ENCODE results near the gene CEP20. TPM values are rescaled to one million over a fixed set of nuclear protein-coding genes. Genes with fewer than 3 reads are reported as not detected.

Gene CEP20
- total RNA-seq, 2 experiments from 2014 or later, result 40.0 to 43.8 TPM

DNA sequence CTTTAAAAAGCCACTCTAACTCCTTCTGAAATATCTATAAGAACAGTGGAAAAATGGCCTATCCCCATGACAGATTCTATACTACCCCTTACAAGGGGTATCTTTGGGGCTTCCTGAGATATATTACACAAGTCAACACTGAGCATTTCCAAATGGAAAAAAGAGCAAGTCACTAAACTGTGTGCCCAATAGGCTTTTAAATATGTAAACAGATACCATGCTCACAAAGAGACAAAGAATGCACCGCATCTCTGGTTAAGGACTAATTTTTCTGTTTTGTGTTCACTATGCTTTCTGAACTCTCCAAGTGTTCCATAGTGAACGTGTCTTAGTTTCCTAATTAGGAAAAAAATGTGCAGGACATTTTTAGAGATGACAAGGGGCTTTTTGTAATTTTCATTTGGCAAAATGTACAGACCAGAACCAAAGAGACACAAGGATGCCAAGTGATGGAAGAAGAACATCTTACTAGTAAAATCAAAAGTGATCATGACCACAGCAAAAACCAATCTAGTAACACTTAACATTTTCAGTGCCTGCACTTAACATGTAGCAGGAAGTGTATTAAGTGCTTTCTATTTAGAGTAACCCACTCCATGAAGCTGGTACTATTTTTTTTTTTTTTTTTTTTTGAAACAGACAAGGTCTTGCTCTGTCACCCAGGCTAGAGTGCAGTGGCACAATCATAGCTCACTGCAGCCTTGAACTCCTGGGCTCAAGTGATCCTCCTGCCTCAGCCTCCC, 53.1 kb downstream of the CEP20 start:
- CTCF ChIA-PET, result interaction anchor here (0.7 kb wide), 1 partner anchor 12 kb away, joined by 3 read pairs; no protein-coding TSS in a partner anchor
- H3K36me3 Mint-ChIP-seq, result no peaks in the 10 kb centered on the region
- no peak for DNase-seq
- H3K4me3 Mint-ChIP-seq, result no peak overlapping the region
- intact Hi-C loops (cut with micrococcal nuclease), result no loop called here
- no peaks in the 10 kb centered on the region for H3K9me3 Mint-ChIP-seq
- no peaks in the 10 kb centered on the region for H3K27me3 Mint-ChIP-seq
- no peak overlapping the region for H3K27ac Mint-ChIP-seq
- POLR2A ChIA-PET, result no interaction called here
- H3K4me1 Mint-ChIP-seq (ENCODE audit: low read depth), result peaks cover 3% of the 10 kb centered on the region

DNA sequence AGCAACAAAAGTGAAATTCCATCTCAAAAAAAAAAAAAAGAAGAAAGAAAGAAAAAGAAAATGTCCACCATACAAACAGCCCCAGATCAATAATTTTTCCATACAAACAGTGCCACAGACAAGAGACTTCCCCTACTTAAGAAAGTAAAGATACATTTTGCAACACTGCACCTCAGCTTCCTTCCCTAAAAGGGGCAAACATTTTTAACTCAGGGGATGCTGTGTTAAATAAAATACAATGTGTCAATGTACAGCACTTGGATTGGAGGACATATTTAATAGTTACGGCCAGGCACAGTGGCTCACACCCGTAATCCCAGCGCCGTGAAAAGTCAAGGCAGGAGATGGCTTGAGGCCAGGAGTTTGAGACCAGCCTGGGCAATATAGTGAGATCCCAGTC, 53.9 kb downstream of the CEP20 start:
- intact Hi-C loops (cut with micrococcal nuclease), result no loop called here
- Mint-ChIP-seq H3K27me3 (no peaks in the 10 kb centered on the region), H3K4me1 (ENCODE audit: low read depth) (peaks cover 3% of the 10 kb centered on the region), H3K4me3 (no peak overlapping the region), H3K27ac (no peak overlapping the region), H3K9me3 (no peaks in the 10 kb centered on the region), H3K36me3 (no peaks in the 10 kb centered on the region)
- no peak for DNase-seq
- ChIA-PET POLR2A (no interaction called here), CTCF (interaction anchor here (1.0 kb wide), 1 partner anchor 12 kb away, joined by 3 read pairs; no protein-coding TSS in a partner anchor)

DNA sequence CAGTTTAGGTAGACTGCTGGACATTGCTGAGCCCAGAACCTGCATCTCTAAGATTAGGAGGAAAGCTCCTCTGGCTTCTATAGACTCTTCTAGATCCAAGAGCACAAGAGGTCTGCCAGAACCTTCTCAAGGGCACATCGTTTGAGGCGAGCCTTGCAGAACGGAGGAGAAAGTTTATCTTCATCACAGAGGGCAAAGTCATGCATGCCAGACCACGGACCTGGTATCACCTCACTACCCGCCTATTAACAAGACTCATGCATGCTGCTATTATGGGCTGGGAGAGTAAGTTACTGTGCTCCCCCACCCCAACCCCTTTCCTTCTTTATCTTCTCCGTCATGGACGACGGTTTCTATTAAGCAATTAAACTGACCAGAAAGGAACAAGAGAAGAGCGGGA, 54.9 kb downstream of the CEP20 start:
- no peak overlapping the region for H3K4me3 Mint-ChIP-seq
- DNase-seq, result no peak
- H3K36me3 Mint-ChIP-seq, result no peaks in the 10 kb centered on the region
- no peaks in the 10 kb centered on the region for H3K27me3 Mint-ChIP-seq
- no peaks in the 10 kb centered on the region for H3K9me3 Mint-ChIP-seq
- CTCF ChIA-PET, result interaction anchor here (0.5 to 1.0 kb wide), 2 partner anchors 11 to 13 kb away, joined by 3 read pairs; no protein-coding TSS in a partner anchor
- H3K27ac Mint-ChIP-seq, result no peak overlapping the region
- peaks cover 3% of the 10 kb centered on the region for H3K4me1 Mint-ChIP-seq (ENCODE audit: low read depth)
- intact Hi-C loops (cut with micrococcal nuclease), result no loop called here
- POLR2A ChIA-PET, result no interaction called here

DNA sequence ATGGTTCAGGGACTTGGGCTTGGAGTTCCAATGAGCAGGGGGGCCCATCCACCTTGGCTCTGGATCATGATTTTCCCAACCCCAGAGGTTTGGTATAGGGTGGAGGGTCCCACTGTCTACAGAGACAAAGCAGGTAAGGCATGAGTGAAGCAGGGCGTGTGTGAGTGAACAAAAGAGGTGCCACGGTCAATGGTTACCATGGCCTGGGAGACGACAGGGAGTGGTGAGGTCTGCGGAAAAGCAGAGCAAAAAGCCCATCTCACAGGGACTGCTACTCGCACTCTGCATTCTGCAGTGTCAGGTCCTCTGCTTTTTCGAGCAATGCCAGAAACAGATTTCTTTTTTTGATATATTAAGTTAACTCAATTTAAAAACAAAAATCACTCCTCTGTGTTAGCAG, 56.2 kb downstream of the CEP20 start:
- POLR2A ChIA-PET, result no interaction called here
- H3K4me1 Mint-ChIP-seq (ENCODE audit: low read depth), result peaks cover 3% of the 10 kb centered on the region
- CTCF ChIA-PET, result no interaction called here

DNA sequence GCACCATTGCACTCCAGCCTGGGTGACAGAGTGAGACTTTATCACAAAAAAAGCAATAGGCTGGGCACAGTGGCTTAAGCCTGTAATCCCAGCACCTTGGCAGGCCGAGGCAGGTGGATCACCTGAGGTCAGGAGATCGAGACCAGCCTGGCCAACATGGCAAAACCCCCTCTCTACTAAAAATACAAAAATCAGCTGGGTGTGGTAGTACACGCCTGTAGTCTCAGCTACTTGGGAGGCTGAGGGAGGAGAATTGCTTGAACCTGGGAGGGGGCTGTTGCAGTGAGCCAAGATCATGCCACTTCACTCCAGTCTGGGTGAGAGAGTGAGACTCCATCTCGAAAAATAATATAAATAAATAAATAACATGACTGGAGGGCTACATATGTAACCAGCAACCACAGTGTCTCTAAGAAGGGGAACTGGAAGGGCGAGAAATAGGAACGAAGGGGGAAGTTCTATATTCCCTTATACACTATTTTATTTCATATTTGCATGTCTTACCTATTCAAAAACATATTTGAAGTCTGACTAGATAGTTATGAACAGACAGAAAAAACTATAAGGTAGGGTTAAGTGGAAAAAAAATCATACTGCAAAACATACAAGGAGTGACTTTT, 57.5 kb downstream of the CEP20 start:
- CTCF ChIA-PET, result no interaction called here
- peaks cover 3% of the 10 kb centered on the region for H3K4me1 Mint-ChIP-seq (ENCODE audit: low read depth)

More for the DNA sequence above, 56.2 kb downstream of the CEP20 start:
- no peak overlapping the region for H3K27ac Mint-ChIP-seq
- DNase-seq, result no peak
- intact Hi-C loops (cut with micrococcal nuclease), result no loop called here
- no peaks in the 10 kb centered on the region for H3K27me3 Mint-ChIP-seq
- H3K36me3 Mint-ChIP-seq, result no peaks in the 10 kb centered on the region
- no peaks in the 10 kb centered on the region for H3K9me3 Mint-ChIP-seq
- H3K4me3 Mint-ChIP-seq, result no peak overlapping the region

DNA sequence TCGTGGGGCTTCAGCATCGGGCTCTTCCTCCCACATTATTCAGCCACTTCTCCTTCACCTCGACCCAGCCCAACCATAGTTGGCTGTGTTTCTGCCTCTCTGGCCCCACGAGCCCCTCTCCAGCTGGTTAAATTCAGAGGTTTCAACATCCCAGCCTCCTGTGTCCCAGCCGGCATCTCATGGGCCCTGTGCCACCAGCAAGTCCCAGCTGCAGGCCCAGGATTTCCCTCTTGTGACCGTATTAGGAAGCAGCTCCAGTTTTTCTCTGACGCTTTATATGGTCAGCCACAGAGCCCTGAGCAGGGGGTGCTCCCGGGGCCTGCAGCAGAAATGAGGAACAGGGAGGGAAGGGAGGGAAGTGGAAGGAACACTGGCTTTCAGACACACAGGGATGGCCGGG, 58.9 kb downstream of the CEP20 start:
- POLR2A ChIA-PET, result no interaction called here

More for the DNA sequence above, 57.5 kb downstream of the CEP20 start:
- no peak for DNase-seq
- Mint-ChIP-seq H3K9me3 (no peaks in the 10 kb centered on the region), H3K36me3 (no peaks in the 10 kb centered on the region), H3K4me3 (no peak overlapping the region), H3K27ac (no peak overlapping the region), H3K27me3 (no peaks in the 10 kb centered on the region)
- POLR2A ChIA-PET, result no interaction called here
- intact Hi-C loops (cut with micrococcal nuclease), result no loop called here

DNA sequence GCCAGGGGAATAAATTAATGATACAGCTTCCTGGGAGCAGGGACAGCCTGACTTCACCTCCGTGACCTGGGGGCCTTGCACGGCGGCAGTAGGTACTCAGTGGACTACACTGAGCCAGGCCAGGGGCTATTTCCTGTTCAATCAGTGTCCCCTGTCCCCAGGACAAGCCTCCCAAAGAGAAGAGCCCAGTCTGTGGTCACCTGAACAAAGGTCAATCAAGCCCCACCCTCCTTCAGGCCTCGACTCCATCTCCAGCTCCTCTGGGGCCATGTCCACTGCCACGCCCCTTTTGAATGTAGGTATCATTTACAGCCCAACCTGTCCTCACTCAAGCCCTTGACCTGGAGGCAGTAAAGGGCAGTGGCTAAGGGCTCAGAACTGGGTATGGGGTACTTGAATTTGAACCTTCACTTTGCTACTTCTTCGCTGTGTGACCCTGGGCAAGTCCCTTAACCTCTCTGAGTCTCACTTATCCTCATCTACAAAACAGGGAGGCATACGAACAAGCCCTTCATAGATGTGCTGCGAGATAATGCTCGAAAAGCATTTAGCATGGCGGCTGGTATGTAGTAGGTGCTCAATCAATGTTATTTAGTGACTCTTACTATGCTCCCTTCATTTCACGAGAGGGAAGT, 60.6 kb downstream of the CEP20 start:
- POLR2A ChIA-PET, result no interaction called here
- intact Hi-C loops (cut with micrococcal nuclease), result no loop called here
- Mint-ChIP-seq H3K4me3 (no peak overlapping the region), H3K9me3 (no peaks in the 10 kb centered on the region), H3K27me3 (no peaks in the 10 kb centered on the region), H3K36me3 (no peaks in the 10 kb centered on the region), H3K27ac (no peak overlapping the region), H3K4me1 (ENCODE audit: low read depth) (no peaks in the 10 kb centered on the region)
- CTCF ChIA-PET, result no interaction called here
- no peak for DNase-seq

More for the DNA sequence above, 58.9 kb downstream of the CEP20 start:
- H3K4me3 Mint-ChIP-seq, result no peak overlapping the region
- H3K36me3 Mint-ChIP-seq, result no peaks in the 10 kb centered on the region
- H3K4me1 Mint-ChIP-seq (ENCODE audit: low read depth), result no peaks in the 10 kb centered on the region
- DNase-seq, result no peak
- H3K27me3 Mint-ChIP-seq, result no peaks in the 10 kb centered on the region
- no peak overlapping the region for H3K27ac Mint-ChIP-seq
- CTCF ChIA-PET, result interaction anchor here (0.6 kb wide), 1 partner anchor 357 kb away, joined by 3 read pairs; no protein-coding TSS in a partner anchor
- intact Hi-C loops (cut with micrococcal nuclease), result no loop called here
- no peaks in the 10 kb centered on the region for H3K9me3 Mint-ChIP-seq

DNA sequence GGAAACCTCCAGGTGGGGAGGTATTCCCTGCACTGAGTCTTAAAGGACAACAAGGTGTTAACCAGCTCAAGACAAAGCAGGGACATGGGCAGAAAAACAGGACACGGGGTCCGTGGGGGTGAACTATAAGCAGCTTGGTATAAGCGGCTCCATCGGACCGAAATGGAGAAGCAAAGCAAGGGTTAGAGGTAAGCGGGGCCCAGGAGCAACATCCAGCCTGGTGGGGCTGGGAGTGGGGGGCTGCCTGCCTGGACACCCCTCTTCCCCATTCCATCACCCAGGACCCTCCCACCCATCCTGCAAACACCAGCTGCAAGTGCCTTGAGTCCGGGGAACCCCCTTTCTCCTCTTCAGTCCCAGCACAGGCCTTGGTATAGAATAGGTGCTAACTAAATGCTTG, 61.1 kb downstream of the CEP20 start:
- no peak overlapping the region for H3K27ac Mint-ChIP-seq
- POLR2A ChIA-PET, result no interaction called here
- intact Hi-C loops (cut with micrococcal nuclease), result no loop called here
- CTCF ChIA-PET, result no interaction called here
- DNase-seq, result no peak
- no peaks in the 10 kb centered on the region for H3K4me1 Mint-ChIP-seq (ENCODE audit: low read depth)
- no peaks in the 10 kb centered on the region for H3K27me3 Mint-ChIP-seq
- no peaks in the 10 kb centered on the region for H3K9me3 Mint-ChIP-seq
- H3K4me3 Mint-ChIP-seq, result no peak overlapping the region
- H3K36me3 Mint-ChIP-seq, result no peaks in the 10 kb centered on the region

DNA sequence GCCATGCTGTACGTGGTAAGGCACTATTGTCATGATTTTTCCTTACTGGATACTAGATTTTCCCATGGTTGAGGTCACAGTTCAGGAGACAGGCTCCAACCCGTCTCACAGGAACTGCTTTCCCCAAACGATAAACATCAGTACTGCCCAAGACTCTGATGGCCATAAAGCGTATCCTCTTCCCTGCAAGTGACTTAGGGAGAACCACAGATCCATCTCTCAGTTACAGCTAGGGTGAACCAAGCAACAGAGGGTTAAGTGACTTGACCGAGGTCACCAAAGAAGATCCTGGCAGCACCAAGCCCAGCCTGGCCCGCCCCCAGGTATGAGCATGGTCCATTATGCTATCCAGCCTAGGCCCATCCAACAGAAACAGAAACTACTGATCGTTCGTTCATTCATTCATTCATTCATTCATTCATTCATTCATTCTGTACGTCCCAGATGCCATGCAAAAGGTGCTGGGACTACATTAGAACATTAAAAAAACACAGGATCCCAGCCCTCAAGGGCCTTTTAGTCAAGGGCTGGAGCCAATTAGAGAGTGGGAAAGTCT, 62.6 kb downstream of the CEP20 start:
- intact Hi-C loops (cut with micrococcal nuclease), result no loop called here
- CTCF ChIA-PET, result no interaction called here
- H3K27ac Mint-ChIP-seq, result no peak overlapping the region
- peaks cover 2% of the 10 kb centered on the region for H3K27me3 Mint-ChIP-seq
- no peaks in the 10 kb centered on the region for H3K9me3 Mint-ChIP-seq
- POLR2A ChIA-PET, result no interaction called here
- no peak for DNase-seq
- no peak overlapping the region for H3K4me3 Mint-ChIP-seq
- no peaks in the 10 kb centered on the region for H3K36me3 Mint-ChIP-seq
- H3K4me1 Mint-ChIP-seq (ENCODE audit: low read depth), result no peaks in the 10 kb centered on the region

DNA sequence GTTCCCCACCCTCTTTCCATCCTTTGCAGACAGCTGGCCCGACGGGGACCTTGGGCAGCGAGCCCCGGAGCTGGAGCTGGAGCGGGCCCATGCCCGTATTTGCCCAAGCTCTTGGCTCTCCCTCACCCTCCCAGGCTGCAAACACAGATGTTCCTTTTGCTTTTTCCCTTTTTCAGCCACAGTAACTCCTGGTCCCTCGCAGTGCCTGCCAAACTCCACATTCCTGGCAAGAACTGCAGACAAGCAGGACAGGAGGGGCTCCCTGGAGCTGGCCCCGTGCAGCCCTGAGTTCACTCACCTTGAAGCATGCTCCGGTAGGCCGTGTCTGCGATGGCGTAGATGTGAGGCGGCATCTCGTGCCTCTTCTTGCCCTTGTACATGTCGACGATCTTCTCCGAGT, 65.4 kb downstream of the CEP20 start:
- DNase-seq, result no peak
- intact Hi-C loops (cut with micrococcal nuclease), result no loop called here
- no peaks in the 10 kb centered on the region for H3K9me3 Mint-ChIP-seq
- H3K27me3 Mint-ChIP-seq, result peaks cover 2% of the 10 kb centered on the region
- no peak overlapping the region for H3K27ac Mint-ChIP-seq
- no peaks in the 10 kb centered on the region for H3K36me3 Mint-ChIP-seq
- H3K4me3 Mint-ChIP-seq, result no peak overlapping the region
- ChIA-PET POLR2A (no interaction called here), CTCF (interaction anchor here (0.6 to 2.7 kb wide), 13 partner anchors 9 to 420 kb away, joined by 3 to 21 read pairs (median 4); no protein-coding TSS in a partner anchor)
- H3K4me1 Mint-ChIP-seq (ENCODE audit: low read depth), result no peaks in the 10 kb centered on the region

DNA sequence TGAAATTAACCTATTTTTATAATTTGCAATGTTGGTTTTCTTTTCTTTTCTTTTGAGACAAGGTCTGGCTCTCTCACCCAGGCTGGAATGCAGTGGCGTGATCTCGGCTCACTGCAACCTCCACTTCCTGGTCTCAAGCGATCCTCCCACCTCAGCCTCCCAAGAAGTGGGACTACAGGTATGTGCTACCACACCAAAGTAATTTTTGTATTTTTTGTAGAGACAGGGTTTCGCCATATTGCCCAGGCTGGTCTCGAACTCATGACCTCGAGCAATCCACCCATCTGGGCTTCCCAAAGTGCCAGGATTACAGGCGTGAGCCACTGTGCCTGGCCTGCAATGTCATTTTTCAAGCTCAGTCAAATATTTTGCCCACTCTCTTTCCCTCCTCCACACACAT, 67.6 kb downstream of the CEP20 start:
- no peak overlapping the region for H3K4me3 Mint-ChIP-seq
- peaks cover 2% of the 10 kb centered on the region for H3K27me3 Mint-ChIP-seq
- H3K27ac Mint-ChIP-seq, result no peak overlapping the region
- H3K9me3 Mint-ChIP-seq, result peaks cover 7% of the 10 kb centered on the region
- no peaks in the 10 kb centered on the region for H3K36me3 Mint-ChIP-seq
- ChIA-PET POLR2A (no interaction called here), CTCF (interaction anchor here (0.6 to 2.7 kb wide), 10 partner anchors 8 to 138 kb away, joined by 3 to 21 read pairs (median 4); no protein-coding TSS in a partner anchor)
- H3K4me1 Mint-ChIP-seq (ENCODE audit: low read depth), result no peaks in the 10 kb centered on the region
- intact Hi-C loops (cut with micrococcal nuclease), result no loop called here
- DNase-seq, result no peak

DNA sequence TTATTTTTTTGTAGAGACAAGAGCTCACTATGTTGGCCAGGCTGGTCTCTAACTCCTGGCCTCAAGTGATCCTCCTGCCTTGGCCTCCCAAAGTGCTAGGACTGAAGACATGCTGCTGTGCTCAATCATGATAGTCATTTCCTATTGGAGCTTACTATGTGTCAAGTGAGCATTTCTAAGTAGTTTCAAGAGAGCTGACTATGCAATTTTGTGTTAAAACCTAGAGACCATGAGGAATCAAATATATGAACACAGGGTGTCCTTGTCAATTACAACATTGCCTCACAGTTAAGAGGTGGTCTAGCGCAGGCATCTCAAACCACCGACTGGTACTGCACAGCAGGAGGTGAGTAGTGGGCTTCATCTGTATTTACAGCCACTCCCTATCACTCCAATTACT, 69.4 kb downstream of the CEP20 start:
- DNase-seq, result no peak
- no peak overlapping the region for H3K27ac Mint-ChIP-seq
- H3K9me3 Mint-ChIP-seq, result peaks cover 18% of the 10 kb centered on the region
- ChIA-PET CTCF (interaction anchor here (1.0 kb wide), 1 partner anchor 41 kb away, joined by 3 read pairs; no protein-coding TSS in a partner anchor), POLR2A (no interaction called here)
- H3K4me3 Mint-ChIP-seq, result no peak overlapping the region
- H3K4me1 Mint-ChIP-seq (ENCODE audit: low read depth), result no peaks in the 10 kb centered on the region
- peaks cover 2% of the 10 kb centered on the region for H3K27me3 Mint-ChIP-seq
- H3K36me3 Mint-ChIP-seq, result no peaks in the 10 kb centered on the region
- intact Hi-C loops (cut with micrococcal nuclease), result no loop called here

Measured in activated CD4-positive, alpha-beta memory T cell treated with anti-CD3 and anti-CD28 coated beads for 36 hours (primary cell).